ENCODE results near the gene GAST.

GAST gene

GRCh38 chr17:41750862-41751261, 38.7 kb downstream of the GAST start:
- no peak for DNase-seq

GRCh38 chr17:41751288-41751687, 39.2 kb downstream of the GAST start:
- DNase-seq, result no peak

GRCh38 chr17:41754066-41754465, 41.9 kb downstream of the GAST start:
- DNase-seq, result no peak

- no peak for DNase-seq
Measured at GRCh38 chr17:41758601-41759000, 46.5 kb downstream of the GAST start.

- no peak for DNase-seq
Measured at GRCh38 chr17:41760878-41761277, 48.7 kb downstream of the GAST start.

- no peak for DNase-seq
Measured at GRCh38 chr17:41762391-41762790, 50.3 kb downstream of the GAST start.

- no peak for DNase-seq
Measured at GRCh38 chr17:41762841-41763240, 50.7 kb downstream of the GAST start.

- no peak for DNase-seq
Measured at GRCh38 chr17:41763327-41763726, 51.2 kb downstream of the GAST start.
